Astrocyte (in vitro differentiated cells and primary cell): ENCODE measurements around the gene DRC7.

ENCODE experiments used
- EZH2 ChIP-seq: IDR thresholded peaks from 2 replicates; pipeline ENCODE4 v1.6.1; 2012; ENCODE audit warnings: mild to moderate bottlenecking, low read length, inconsistent platforms; ENCODE audit not compliant: insufficient read depth
- TF ChIP-seq, protein P1 (sequence below): IDR thresholded peaks from 2 replicates; pipeline ENCODE4 v1.5.1; 2011; ENCODE audit warnings: low read depth, mild to moderate bottlenecking, inconsistent platforms, low read length, moderate library complexity; ENCODE audit not compliant: insufficient read depth

- TF ChIP-seq EZH2, result no peak
- TF ChIP-seq, protein P1, sequence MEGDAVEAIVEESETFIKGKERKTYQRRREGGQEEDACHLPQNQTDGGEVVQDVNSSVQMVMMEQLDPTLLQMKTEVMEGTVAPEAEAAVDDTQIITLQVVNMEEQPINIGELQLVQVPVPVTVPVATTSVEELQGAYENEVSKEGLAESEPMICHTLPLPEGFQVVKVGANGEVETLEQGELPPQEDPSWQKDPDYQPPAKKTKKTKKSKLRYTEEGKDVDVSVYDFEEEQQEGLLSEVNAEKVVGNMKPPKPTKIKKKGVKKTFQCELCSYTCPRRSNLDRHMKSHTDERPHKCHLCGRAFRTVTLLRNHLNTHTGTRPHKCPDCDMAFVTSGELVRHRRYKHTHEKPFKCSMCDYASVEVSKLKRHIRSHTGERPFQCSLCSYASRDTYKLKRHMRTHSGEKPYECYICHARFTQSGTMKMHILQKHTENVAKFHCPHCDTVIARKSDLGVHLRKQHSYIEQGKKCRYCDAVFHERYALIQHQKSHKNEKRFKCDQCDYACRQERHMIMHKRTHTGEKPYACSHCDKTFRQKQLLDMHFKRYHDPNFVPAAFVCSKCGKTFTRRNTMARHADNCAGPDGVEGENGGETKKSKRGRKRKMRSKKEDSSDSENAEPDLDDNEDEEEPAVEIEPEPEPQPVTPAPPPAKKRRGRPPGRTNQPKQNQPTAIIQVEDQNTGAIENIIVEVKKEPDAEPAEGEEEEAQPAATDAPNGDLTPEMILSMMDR, result no peak
Observed at GRCh38 chr16:57672416-57672815, 22.2 kb upstream of the DRC7 start.
